Measurements from ENCODE around the gene GNAI3.

Gene GNAI3

GRCh38 chr1:109548321-109549267, at the start of gene GNAI3:
Gene GNAI3, plus strand, starts transcription at chr1:109548615. Its CDS starts 106 bp downstream, at chr1:109548721.
- no peaks in the 10 kb centered on the region for H3K27me3 Mint-ChIP-seq (ENCODE audit: low read depth)
- H3K9me3 Mint-ChIP-seq, result no peaks in the 10 kb centered on the region
- DNase-seq (ENCODE audit: low spot score), result peak; percentile 96
- peak within 1 kb of the TSS; percentile 99 for H3K27ac Mint-ChIP-seq
- H3K4me1 Mint-ChIP-seq (ENCODE audit: low read depth), result peaks cover 33% of the 10 kb centered on the region
- peaks cover 16% of the 10 kb centered on the region for H3K36me3 Mint-ChIP-seq (ENCODE audit: low read depth)
- peak within 1 kb of the TSS; percentile 98 for H3K4me3 Mint-ChIP-seq

GRCh38 chr1:109499081-109499480, 49.3 kb upstream of the GNAI3 start:
- no peak overlapping the region for H3K27ac Mint-ChIP-seq
- H3K27me3 Mint-ChIP-seq (ENCODE audit: low read depth), result no peaks in the 10 kb centered on the region
- no peak for DNase-seq (ENCODE audit: low spot score)
- H3K9me3 Mint-ChIP-seq, result no peaks in the 10 kb centered on the region
- no peak overlapping the region for H3K4me3 Mint-ChIP-seq
- peaks cover 65% of the 10 kb centered on the region for H3K4me1 Mint-ChIP-seq (ENCODE audit: low read depth)
- H3K36me3 Mint-ChIP-seq (ENCODE audit: low read depth), result peaks cover 43% of the 10 kb centered on the region

- Mint-ChIP-seq H3K4me3 (no peak overlapping the region), H3K4me1 (ENCODE audit: low read depth) (peaks cover 66% of the 10 kb centered on the region), H3K27ac (no peak overlapping the region), H3K36me3 (ENCODE audit: low read depth) (peaks cover 44% of the 10 kb centered on the region), H3K9me3 (no peaks in the 10 kb centered on the region), H3K27me3 (ENCODE audit: low read depth) (no peaks in the 10 kb centered on the region)
- no peak for DNase-seq (ENCODE audit: low spot score)
Observed at GRCh38 chr1:109499661-109500536, 48.5 kb upstream of the GNAI3 start.

- Mint-ChIP-seq H3K27me3 (ENCODE audit: low read depth) (no peaks in the 10 kb centered on the region), H3K9me3 (no peaks in the 10 kb centered on the region), H3K27ac (no peak overlapping the region), H3K36me3 (ENCODE audit: low read depth) (peaks cover 43% of the 10 kb centered on the region), H3K4me3 (no peak overlapping the region), H3K4me1 (ENCODE audit: low read depth) (peaks cover 59% of the 10 kb centered on the region)
- no peak for DNase-seq (ENCODE audit: low spot score)
Observed at GRCh38 chr1:109500941-109501381, 47.5 kb upstream of the GNAI3 start.

- H3K4me3 Mint-ChIP-seq, result peak overlapping the region; percentile 80
- H3K4me1 Mint-ChIP-seq (ENCODE audit: low read depth), result peaks cover 53% of the 10 kb centered on the region
- H3K9me3 Mint-ChIP-seq, result no peaks in the 10 kb centered on the region
- H3K36me3 Mint-ChIP-seq (ENCODE audit: low read depth), result peaks cover 37% of the 10 kb centered on the region
- peak overlapping the region; percentile 94 for H3K27ac Mint-ChIP-seq
- DNase-seq (ENCODE audit: low spot score), result no peak
- peaks cover 3% of the 10 kb centered on the region for H3K27me3 Mint-ChIP-seq (ENCODE audit: low read depth)
Observed at GRCh38 chr1:109501644-109502363, 46.6 kb upstream of the GNAI3 start.

- Mint-ChIP-seq H3K4me1 (ENCODE audit: low read depth) (peaks cover 53% of the 10 kb centered on the region), H3K27ac (peak overlapping the region; percentile 94), H3K27me3 (ENCODE audit: low read depth) (peaks cover 7% of the 10 kb centered on the region), H3K9me3 (no peaks in the 10 kb centered on the region), H3K36me3 (ENCODE audit: low read depth) (peaks cover 35% of the 10 kb centered on the region), H3K4me3 (peak overlapping the region; percentile 80)
- DNase-seq (ENCODE audit: low spot score), result no peak
Observed at GRCh38 chr1:109502364-109502851, 46.0 kb upstream of the GNAI3 start.

GRCh38 chr1:109503935-109504334, 44.5 kb upstream of the GNAI3 start:
- no peaks in the 10 kb centered on the region for H3K9me3 Mint-ChIP-seq
- peak overlapping the region; percentile 70 for H3K4me3 Mint-ChIP-seq
- no peak for DNase-seq (ENCODE audit: low spot score)
- H3K27ac Mint-ChIP-seq, result peak overlapping the region; percentile 61
- H3K4me1 Mint-ChIP-seq (ENCODE audit: low read depth), result peaks cover 47% of the 10 kb centered on the region
- H3K27me3 Mint-ChIP-seq (ENCODE audit: low read depth), result peaks cover 19% of the 10 kb centered on the region
- H3K36me3 Mint-ChIP-seq (ENCODE audit: low read depth), result peaks cover 27% of the 10 kb centered on the region

GRCh38 chr1:109504974-109505373, 43.4 kb upstream of the GNAI3 start:
- H3K27ac Mint-ChIP-seq, result no peak overlapping the region
- no peak for DNase-seq (ENCODE audit: low spot score)
- peaks cover 25% of the 10 kb centered on the region for H3K27me3 Mint-ChIP-seq (ENCODE audit: low read depth)
- no peaks in the 10 kb centered on the region for H3K9me3 Mint-ChIP-seq
- peaks cover 47% of the 10 kb centered on the region for H3K4me1 Mint-ChIP-seq (ENCODE audit: low read depth)
- H3K36me3 Mint-ChIP-seq (ENCODE audit: low read depth), result peaks cover 21% of the 10 kb centered on the region
- no peak overlapping the region for H3K4me3 Mint-ChIP-seq

GRCh38 chr1:109508001-109508872, 40.2 kb upstream of the GNAI3 start:
- H3K27ac Mint-ChIP-seq, result no peak overlapping the region
- H3K4me3 Mint-ChIP-seq, result peak overlapping the region; percentile 82
- H3K4me1 Mint-ChIP-seq (ENCODE audit: low read depth), result peaks cover 20% of the 10 kb centered on the region
- no peaks in the 10 kb centered on the region for H3K9me3 Mint-ChIP-seq
- DNase-seq (ENCODE audit: low spot score), result no peak
- H3K27me3 Mint-ChIP-seq (ENCODE audit: low read depth), result peaks cover 47% of the 10 kb centered on the region
- peaks cover 7% of the 10 kb centered on the region for H3K36me3 Mint-ChIP-seq (ENCODE audit: low read depth)

GRCh38 chr1:109508873-109509175, 39.6 kb upstream of the GNAI3 start:
- H3K9me3 Mint-ChIP-seq, result no peaks in the 10 kb centered on the region
- peaks cover 17% of the 10 kb centered on the region for H3K4me1 Mint-ChIP-seq (ENCODE audit: low read depth)
- H3K36me3 Mint-ChIP-seq (ENCODE audit: low read depth), result peaks cover 7% of the 10 kb centered on the region
- DNase-seq (ENCODE audit: low spot score), result no peak
- H3K27me3 Mint-ChIP-seq (ENCODE audit: low read depth), result peaks cover 50% of the 10 kb centered on the region
- peak overlapping the region; percentile 82 for H3K4me3 Mint-ChIP-seq
- peak overlapping the region; percentile 13 for H3K27ac Mint-ChIP-seq

- Mint-ChIP-seq H3K27me3 (ENCODE audit: low read depth) (peaks cover 50% of the 10 kb centered on the region), H3K9me3 (no peaks in the 10 kb centered on the region), H3K4me1 (ENCODE audit: low read depth) (peaks cover 14% of the 10 kb centered on the region), H3K36me3 (ENCODE audit: low read depth) (peaks cover 4% of the 10 kb centered on the region), H3K27ac (peak within 1 kb of the TSS; percentile 13), H3K4me3 (peak within 1 kb of the TSS; percentile 82)
- peak; percentile 56 for DNase-seq (ENCODE audit: low spot score)
Observed at GRCh38 chr1:109509176-109510134, 39.0 kb upstream of the GNAI3 start, which contains the start of gene AMIGO1. Gene AMIGO1, minus strand, starts transcription at chr1:109509727. Its CDS starts 815 bp downstream, at chr1:109508912.
